OCI-LY1 (cell line): Measurements from ENCODE around the gene PSME2.

Source experiments
- EZH2 ChIP-seq: fragments of 200-600 bp; sonication (generic), shearing (Covaris generic); IDR thresholded peaks from 2 replicates; pipeline ENCODE4 v1.8.0; 2017; ENCODE audit warnings: borderline replicate concordance, mixed run types, mild to moderate bottlenecking, antibody characterized with exemption, low read length, moderate library complexity, mixed read lengths
- TF ChIP-seq, protein P1 (sequence below): fragments of 200-600 bp; sonication (generic), shearing (Covaris generic); IDR thresholded peaks from 2 replicates; pipeline ENCODE4 v1.5.1; 2017; ENCODE audit warnings: mild to moderate bottlenecking, antibody characterized with exemption, low read length, moderate library complexity, mixed read lengths

DNA sequence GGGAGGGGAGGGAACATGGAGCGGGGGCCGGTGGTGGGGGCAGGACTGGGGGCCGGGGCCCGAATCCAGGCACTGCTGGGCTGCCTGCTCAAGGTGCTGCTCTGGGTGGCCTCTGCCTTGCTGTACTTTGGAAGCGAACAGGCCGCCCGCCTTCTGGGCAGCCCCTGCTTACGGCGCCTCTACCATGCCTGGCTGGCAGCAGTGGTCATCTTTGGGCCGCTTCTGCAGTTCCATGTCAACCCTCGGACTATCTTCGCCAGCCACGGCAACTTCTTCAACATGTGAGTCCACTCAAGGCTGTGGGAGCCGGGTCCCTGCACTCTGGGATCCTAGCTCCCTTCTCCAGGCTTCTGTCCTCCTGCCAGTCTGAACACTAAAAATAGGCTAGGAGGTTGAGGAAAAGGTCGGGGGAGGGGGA, 14.9 kb downstream of the PSME2 start:
- TF ChIP-seq, protein P1, sequence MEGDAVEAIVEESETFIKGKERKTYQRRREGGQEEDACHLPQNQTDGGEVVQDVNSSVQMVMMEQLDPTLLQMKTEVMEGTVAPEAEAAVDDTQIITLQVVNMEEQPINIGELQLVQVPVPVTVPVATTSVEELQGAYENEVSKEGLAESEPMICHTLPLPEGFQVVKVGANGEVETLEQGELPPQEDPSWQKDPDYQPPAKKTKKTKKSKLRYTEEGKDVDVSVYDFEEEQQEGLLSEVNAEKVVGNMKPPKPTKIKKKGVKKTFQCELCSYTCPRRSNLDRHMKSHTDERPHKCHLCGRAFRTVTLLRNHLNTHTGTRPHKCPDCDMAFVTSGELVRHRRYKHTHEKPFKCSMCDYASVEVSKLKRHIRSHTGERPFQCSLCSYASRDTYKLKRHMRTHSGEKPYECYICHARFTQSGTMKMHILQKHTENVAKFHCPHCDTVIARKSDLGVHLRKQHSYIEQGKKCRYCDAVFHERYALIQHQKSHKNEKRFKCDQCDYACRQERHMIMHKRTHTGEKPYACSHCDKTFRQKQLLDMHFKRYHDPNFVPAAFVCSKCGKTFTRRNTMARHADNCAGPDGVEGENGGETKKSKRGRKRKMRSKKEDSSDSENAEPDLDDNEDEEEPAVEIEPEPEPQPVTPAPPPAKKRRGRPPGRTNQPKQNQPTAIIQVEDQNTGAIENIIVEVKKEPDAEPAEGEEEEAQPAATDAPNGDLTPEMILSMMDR, result no peak
- TF ChIP-seq EZH2, result no peak
